ENCODE measurements around the gene QRFP.

The QRFP gene

DNA sequence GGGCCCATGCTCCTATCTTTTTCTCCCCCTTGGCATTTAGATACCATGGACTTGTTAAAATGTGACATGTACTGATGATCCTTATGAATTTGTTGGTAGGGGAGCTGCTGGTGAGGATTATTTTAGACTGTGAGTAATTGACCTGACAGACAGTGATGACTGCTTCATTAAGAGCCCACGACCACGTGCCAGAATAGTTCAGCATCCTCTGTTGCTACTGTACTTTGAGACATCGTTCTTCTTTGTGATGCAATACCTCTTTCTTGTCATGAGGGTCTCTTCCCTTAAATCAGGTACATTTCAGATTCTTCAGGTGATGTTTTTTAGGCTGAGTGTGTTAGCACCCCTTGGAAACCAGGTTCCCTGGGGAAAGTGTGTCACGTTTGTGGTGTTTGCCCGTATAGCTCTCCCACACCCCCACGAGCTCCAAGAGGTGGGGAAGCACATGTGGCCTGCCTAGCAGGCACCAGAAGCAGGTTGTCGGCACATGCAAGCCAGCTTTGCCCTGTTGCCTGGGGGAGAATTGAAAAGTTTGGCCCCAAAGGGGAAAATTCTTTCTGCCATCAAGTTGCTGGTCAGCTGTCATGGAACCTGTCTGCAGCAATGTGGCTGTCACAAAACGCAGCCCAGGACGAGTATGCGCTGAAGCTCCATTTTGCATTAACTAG, 25.1 kb downstream of the QRFP start:
- no peak for DNase-seq (ENCODE audit: low spot score)

DNA sequence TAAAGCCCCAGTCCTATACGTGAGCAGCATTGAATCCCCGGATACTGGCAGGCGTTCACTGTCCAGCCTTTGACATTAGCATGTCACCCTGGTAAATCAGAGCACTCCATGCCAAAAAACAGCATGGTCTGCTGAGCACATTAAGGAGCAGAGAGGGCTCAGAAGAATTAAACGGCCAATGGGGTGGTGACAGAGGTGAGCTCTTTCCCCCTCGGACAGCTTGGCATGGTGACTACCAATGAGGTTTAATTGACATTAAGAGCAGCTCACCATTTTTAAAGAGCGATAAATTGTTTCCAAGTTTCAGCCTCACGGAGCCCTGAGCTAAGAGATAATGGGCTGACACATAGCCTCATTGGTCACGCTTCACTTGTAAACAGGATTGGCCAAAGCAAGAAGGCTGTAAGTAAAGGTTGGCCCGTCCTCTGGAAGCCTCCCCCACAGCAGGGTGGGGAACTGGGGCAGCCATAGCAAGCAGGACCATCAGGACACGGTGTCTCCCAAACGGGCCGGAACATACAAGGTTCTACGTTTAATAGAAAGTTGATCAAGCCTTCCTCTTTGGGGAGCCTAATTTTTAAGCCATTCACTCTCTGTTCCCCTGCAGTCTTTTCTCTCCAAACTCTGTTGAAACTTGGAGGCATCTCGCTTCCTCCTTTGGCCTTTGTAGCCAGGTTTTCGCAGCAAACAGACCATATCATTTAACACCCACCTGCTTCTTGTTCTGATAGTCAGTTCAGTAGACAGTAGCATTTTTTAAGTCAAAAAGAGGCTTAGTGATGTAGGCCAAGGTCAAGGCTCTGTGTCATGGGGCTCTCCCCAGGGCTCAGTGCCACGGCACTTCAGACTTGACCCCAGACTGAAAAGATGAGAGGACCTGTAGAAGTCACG, 25.9 kb downstream of the QRFP start:
- DNase-seq (ENCODE audit: low spot score) = no peak

- DNase-seq (ENCODE audit: low spot score) = no peak
Observed at GRCh38 chr9:130869250-130869649, 27.4 kb downstream of the QRFP start.

GRCh38 chr9:130868230-130868629, 28.4 kb downstream of the QRFP start:
- DNase-seq (ENCODE audit: low spot score) = no peak

GRCh38 chr9:130867556-130867955, 29.1 kb downstream of the QRFP start:
- no peak for DNase-seq (ENCODE audit: low spot score)

DNA sequence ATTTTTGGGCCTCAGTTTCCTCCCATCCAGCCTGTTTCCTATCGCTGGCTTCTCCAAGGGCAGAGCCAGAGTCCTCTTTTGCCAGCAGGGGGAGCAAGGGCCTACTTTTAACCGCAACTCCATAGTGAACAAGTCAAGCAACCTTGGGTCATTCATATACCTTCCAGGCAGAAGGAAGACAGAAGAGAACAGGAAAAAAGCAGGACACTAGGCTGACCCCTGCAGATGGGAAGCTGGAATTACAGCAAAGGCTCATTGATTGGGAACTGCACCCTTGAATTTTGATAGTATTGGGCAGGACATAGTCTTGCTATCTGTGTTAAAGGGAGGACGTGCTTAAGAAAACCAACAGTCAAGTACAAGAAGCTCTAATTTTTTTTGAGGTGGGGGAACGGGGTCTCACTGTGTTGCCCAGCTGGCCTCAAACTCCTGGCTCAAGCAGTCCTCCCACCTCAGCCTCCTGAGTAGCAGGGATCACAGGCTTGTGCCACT, 30.1 kb downstream of the QRFP start:
- peak; percentile 77 for DNase-seq (ENCODE audit: low spot score)

GRCh38 chr9:130865921-130866320, 30.7 kb downstream of the QRFP start:
- DNase-seq (ENCODE audit: low spot score) = no peak

DNA sequence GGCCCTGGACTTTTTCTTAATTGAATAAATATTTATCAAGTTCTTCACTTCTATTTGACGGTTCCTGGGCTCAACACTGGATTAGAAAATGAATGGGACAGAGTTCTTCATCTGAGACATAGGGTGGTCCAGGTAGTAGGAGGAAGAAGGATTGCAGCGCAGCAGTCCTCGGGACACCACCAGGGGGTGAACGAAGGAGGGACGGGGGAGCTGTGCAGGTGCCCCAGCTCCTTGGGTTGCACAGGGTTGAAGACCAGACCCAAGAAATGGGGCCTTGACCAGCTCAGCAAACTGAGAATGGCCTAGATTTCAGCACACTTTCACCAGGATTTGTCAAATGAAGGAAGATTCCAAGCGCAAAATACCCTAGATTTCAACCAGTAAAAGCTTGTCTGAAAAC, 32.1 kb downstream of the QRFP start:
- DNase-seq (ENCODE audit: low spot score) = no peak

- no peak for DNase-seq (ENCODE audit: low spot score)
Observed at GRCh38 chr9:130862747-130863146, 33.9 kb downstream of the QRFP start.

DNA sequence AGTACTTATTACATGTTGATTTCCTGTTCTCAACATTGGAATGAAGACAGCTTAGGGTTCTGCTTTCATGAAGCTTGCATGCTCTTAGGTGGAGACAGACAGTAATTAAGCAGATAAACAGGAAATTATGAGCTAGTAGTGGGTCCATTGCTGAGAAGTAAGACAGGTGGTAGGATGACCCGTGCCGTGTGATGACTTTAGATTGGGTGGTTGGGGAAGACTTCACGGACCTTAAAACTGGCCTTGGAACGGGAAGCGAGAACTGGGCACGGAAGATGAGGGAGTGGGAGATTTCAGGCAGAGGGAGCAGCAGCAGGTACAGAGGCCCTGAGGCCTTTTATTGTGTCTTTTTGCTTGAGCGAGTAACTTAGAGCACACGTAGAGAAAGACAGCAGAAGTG, 34.4 kb downstream of the QRFP start:
- no peak for DNase-seq (ENCODE audit: low spot score)

DNA sequence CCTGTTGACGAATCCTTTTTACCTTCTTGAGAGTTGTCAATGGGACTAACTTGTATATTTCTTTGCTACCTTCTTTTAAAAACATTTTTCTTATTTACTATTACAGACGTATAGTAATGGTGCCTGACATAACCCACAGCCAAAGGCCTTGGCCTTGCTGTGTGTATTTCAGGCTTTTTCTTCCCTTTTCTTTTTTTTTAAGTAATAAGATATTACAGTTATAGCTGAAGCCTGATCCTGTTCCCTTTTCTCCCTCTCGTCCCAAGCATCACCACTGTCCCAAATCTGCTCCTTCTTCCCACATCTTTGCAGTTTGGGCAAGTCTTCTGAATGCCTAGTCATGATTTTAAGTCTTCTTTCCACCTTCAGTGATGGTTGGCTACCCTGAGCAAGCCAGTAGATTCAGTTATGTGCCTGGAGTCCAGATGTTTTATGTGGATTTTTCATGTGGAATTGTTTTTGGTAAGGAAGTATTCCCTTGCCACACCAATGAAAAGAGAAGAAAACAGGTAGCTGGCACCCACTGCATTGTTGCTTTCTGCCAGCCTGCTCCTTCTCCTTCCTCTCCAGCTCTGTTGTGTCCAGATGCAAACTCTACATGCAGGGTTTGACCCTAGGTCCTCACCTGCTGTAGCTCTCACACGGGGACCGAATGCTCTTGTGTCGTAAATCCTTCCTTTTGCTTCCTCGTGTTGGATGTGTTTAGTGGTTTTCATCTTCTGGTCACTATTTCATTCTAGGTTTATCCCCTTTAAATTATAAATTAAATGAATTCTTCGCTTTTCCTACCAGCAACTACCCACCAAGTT, 35.0 kb downstream of the QRFP start:
- no peak for DNase-seq (ENCODE audit: low spot score)

GRCh38 chr9:130860458-130861316, 35.9 kb downstream of the QRFP start:
- peak; percentile 90 for DNase-seq (ENCODE audit: low spot score)

GRCh38 chr9:130858739-130859705, 37.6 kb downstream of the QRFP start:
- DNase-seq (ENCODE audit: low spot score) = no peak

GRCh38 chr9:130857864-130858738, 38.5 kb downstream of the QRFP start:
- DNase-seq (ENCODE audit: low spot score) = peak; percentile 78

DNA sequence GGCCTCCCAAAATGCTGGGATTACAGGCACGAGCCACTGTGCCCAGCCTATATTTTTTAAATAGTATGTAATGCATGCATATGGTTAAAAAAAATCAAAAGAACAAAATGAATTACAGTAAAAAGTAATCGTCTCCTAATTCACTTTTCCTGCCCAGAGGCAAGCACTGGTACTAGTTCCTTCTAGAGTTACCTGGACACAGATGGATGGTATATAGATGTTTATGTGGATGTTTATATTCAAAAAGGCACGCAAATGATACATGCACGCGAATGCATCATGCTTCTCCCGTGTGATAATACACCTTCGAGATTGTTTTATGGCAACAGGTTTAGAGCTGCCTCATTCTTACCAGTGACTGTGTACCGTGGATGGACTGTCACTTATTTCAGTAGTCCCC, 40.1 kb downstream of the QRFP start:
- no peak for DNase-seq (ENCODE audit: low spot score)

GRCh38 chr9:130854835-130855234, 41.8 kb downstream of the QRFP start:
- no peak for DNase-seq (ENCODE audit: low spot score)

- DNase-seq (ENCODE audit: low spot score) = no peak
Observed at GRCh38 chr9:130854092-130854491, 42.5 kb downstream of the QRFP start.

DNA sequence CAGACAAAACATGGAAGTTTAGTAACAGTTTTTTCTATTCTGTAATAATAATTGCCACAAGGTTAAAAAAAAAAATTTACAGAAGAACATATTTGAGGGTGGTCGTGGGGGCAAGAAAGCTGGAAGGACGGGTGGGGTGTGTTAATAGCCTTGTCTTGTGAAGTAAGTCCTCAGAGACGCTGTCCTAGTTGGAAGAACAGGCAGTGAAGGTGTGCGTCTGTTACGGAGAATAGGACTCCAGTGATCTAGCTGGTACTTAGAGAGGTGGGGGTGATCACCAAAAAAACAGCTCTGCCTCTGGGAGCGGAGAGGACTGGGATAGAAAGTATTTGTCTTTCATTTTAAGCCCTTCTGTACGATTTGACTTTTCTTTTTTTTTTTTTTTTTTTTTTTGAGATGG, 43.8 kb downstream of the QRFP start:
- no peak for DNase-seq (ENCODE audit: low spot score)

DNA sequence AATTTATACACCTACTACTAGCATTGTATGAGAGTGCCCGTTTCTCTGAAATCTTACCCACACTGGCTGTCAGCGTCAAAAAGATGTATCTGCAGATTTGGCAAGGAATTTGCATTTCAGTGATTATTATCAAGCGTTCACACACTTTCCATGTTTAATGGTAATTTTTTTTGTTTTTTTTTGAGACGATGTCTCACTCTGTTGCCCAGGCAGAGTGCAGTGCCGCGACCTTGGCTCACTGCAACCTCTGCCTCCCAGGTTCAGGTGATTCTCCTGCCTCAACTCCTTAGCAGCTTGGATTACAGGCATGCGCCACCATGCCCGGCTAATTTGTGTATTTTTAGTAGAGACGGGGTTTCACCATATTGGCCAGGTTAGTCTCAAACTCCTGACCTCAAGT, 47.3 kb downstream of the QRFP start:
- no peak for DNase-seq (ENCODE audit: low spot score)

All from GM03348 (cell line).